ENCODE measurements around the gene ANGPTL7. TPM values are rescaled to one million over a fixed set of nuclear protein-coding genes. Genes with fewer than 3 reads are reported as not detected.

The ANGPTL7 gene
- polyA plus RNA-seq, 1 donor (not counting 4 experiments of a cell fraction or from before 2014, with no cell fraction given): not detected

DNA sequence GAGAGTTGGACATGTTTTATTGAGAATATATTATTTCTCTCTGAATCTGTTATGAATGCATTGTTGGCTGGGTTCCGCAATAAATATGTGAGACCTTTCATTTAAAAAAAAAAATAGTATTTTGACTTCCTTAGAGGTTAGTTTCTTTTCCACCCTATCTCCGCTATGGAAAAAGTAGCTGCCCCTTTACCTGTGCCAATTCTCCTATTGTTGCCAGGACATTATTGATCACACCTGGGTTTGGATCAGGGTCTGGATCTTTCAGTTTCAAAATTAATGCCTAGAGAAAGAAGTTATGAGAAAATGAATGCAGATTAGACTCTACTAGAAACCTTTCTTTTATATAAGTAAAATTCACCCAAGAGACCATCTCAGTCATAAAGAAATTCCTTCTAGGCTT lies 44.1 kb downstream of the ANGPTL7 start:
- no peaks in the 10 kb centered on the region for H3K4me1 ChIP-seq (ENCODE audit: control insufficient read depth, extremely low read depth, insufficient read depth, low read length)
- H3K9ac ChIP-seq (ENCODE audit: control insufficient read depth, extremely low read depth, insufficient read depth, low read length): no peak overlapping the region
- no peak overlapping the region for H3K27ac ChIP-seq (ENCODE audit: control insufficient read depth, insufficient read depth, low read length)
- dilution Hi-C loops (cut with MboI; ENCODE audit: extremely low pct_ligation_motif_present, low sequenced_read_pairs): no loop called here
- H3K9me3 ChIP-seq (ENCODE audit: control insufficient read depth, low read depth, low read length): no peaks in the 10 kb centered on the region
- no peaks in the 10 kb centered on the region for H3K27me3 ChIP-seq (ENCODE audit: control insufficient read depth, extremely low read depth, insufficient read depth, low read length)
- H3K4me2 ChIP-seq (ENCODE audit: control insufficient read depth, extremely low read depth, insufficient read depth, low read depth, low read length): no peak overlapping the region
- H3K9me1 ChIP-seq (ENCODE audit: control insufficient read depth, extremely low read depth, insufficient read depth, low read length): no peaks in the 10 kb centered on the region
- FAIRE-seq (no peak), DNase-seq (ENCODE audit: low read depth, low spot score) (no peak)
- H2AFZ ChIP-seq (ENCODE audit: control insufficient read depth, low read length): no peak overlapping the region
- no peak overlapping the region for H3K4me3 ChIP-seq (ENCODE audit: control insufficient read depth in 2 of 3, extremely low read depth in 1 of 3, insufficient read depth in 2 of 3, low read depth in 1 of 3, low read length in 3 of 3)
- TF ChIP-seq, protein P1, sequence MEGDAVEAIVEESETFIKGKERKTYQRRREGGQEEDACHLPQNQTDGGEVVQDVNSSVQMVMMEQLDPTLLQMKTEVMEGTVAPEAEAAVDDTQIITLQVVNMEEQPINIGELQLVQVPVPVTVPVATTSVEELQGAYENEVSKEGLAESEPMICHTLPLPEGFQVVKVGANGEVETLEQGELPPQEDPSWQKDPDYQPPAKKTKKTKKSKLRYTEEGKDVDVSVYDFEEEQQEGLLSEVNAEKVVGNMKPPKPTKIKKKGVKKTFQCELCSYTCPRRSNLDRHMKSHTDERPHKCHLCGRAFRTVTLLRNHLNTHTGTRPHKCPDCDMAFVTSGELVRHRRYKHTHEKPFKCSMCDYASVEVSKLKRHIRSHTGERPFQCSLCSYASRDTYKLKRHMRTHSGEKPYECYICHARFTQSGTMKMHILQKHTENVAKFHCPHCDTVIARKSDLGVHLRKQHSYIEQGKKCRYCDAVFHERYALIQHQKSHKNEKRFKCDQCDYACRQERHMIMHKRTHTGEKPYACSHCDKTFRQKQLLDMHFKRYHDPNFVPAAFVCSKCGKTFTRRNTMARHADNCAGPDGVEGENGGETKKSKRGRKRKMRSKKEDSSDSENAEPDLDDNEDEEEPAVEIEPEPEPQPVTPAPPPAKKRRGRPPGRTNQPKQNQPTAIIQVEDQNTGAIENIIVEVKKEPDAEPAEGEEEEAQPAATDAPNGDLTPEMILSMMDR (optimal IDR thresholded peaks at IDR 0.05 in 1 of 3, IDR thresholded peaks at IDR 0.05 in 1 of 3, conservative IDR thresholded peaks at IDR 0.05 in 1 of 3; ENCODE audit: extremely low read depth in 1 of 3, insufficient read depth in 2 of 3, low read length in 3 of 3): no peak
- TF ChIP-seq EZH2 (IDR thresholded peaks at IDR 0.05; ENCODE audit: low read length): no peak
- H3K79me2 ChIP-seq (ENCODE audit: control insufficient read depth, insufficient read depth, low read length): no peaks in the 10 kb centered on the region
- H4K20me1 ChIP-seq (ENCODE audit: control insufficient read depth, extremely low read depth, insufficient read depth, low read length): no peaks in the 10 kb centered on the region
- peaks cover 47 to 51% of the 10 kb centered on the region in 2 experiments for H3K36me3 ChIP-seq (ENCODE audit: control insufficient read depth in 2 of 2, extremely low read depth in 1 of 2, insufficient read depth in 2 of 2, low read length in 2 of 2)

DNA sequence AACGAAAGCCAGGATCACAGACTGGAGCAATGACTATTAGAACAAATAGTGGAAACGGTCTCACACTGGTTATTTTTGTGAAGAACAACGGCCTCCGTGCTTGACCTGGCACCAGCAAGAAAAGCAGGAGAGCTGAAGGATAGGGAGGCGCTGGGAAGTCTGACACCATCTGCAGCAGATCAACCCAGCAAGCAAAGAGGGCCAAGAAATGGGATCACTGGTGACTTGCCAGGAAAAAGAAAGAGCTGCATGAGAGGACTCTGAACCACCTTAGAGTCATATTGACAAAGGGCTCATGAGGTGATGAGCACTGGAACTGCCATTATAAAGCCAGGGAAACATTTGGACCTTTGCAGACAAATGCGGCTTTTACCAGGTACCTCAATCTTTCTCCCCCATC lies 48.2 kb downstream of the ANGPTL7 start:
- Histone ChIP-seq H3K9me1 (ENCODE audit: control insufficient read depth, extremely low read depth, insufficient read depth, low read length) (no peaks in the 10 kb centered on the region), H2AFZ (ENCODE audit: control insufficient read depth, low read length) (no peak overlapping the region), H3K4me3 (ENCODE audit: control insufficient read depth in 2 of 3, extremely low read depth in 1 of 3, insufficient read depth in 2 of 3, low read depth in 1 of 3, low read length in 3 of 3) (no peak overlapping the region), H3K4me1 (ENCODE audit: control insufficient read depth, extremely low read depth, insufficient read depth, low read length) (no peaks in the 10 kb centered on the region), H3K27ac (ENCODE audit: control insufficient read depth, insufficient read depth, low read length) (no peak overlapping the region), H3K79me2 (ENCODE audit: control insufficient read depth, insufficient read depth, low read length) (no peaks in the 10 kb centered on the region), H3K27me3 (ENCODE audit: control insufficient read depth, extremely low read depth, insufficient read depth, low read length) (no peaks in the 10 kb centered on the region), H3K36me3 (ENCODE audit: control insufficient read depth in 2 of 2, extremely low read depth in 1 of 2, insufficient read depth in 2 of 2, low read length in 2 of 2) (peaks cover 34 to 41% of the 10 kb centered on the region in 2 experiments), H3K4me2 (ENCODE audit: control insufficient read depth, extremely low read depth, insufficient read depth, low read depth, low read length) (no peak overlapping the region), H3K9ac (ENCODE audit: control insufficient read depth, extremely low read depth, insufficient read depth, low read length) (no peak overlapping the region), H3K9me3 (ENCODE audit: control insufficient read depth, low read depth, low read length) (no peaks in the 10 kb centered on the region), H4K20me1 (ENCODE audit: control insufficient read depth, extremely low read depth, insufficient read depth, low read length) (peaks cover 3% of the 10 kb centered on the region)
- no peak for TF ChIP-seq EZH2 (IDR thresholded peaks at IDR 0.05; ENCODE audit: low read length)
- TF ChIP-seq, protein P1 (optimal IDR thresholded peaks at IDR 0.05 in 1 of 3, IDR thresholded peaks at IDR 0.05 in 1 of 3, conservative IDR thresholded peaks at IDR 0.05 in 1 of 3; ENCODE audit: extremely low read depth in 1 of 3, insufficient read depth in 2 of 3, low read length in 3 of 3): no peak
- dilution Hi-C loops (cut with MboI; ENCODE audit: extremely low pct_ligation_motif_present, low sequenced_read_pairs): no loop called here
- FAIRE-seq: no peak
- no peak for DNase-seq (ENCODE audit: low read depth, low spot score)
